K562 (cell line): ENCODE results near the gene MRPL27. TPM values are rescaled to one million over a fixed set of nuclear protein-coding genes. Genes with fewer than 3 reads are reported as not detected.

Experiments used
- CHCHD3 ChIP-seq: fragments of 250-450 bp; sonication (Bioruptor Pico); IDR thresholded peaks from 2 replicates; pipeline ENCODE4 v2.1.2; 2022; ENCODE audit warnings: mild to moderate bottlenecking
- JUNB ChIP-seq: fragments of 450-650 bp; formaldehyde crosslinking; conservative IDR thresholded peaks from 2 replicates; pipeline ENCODE4 v1.4.0; 2020; ENCODE audit warnings: mild to moderate bottlenecking
- KLF10 ChIP-seq: fragments of 250-450 bp; sonication (Bioruptor Pico); IDR thresholded peaks from 2 replicates; pipeline ENCODE4 v1.6.1; 2021; ENCODE audit warnings: matching md5 sums
- PHF20 ChIP-seq: fragments of 450-650 bp; IDR thresholded peaks from 2 replicates; pipeline ENCODE4 v1.6.1; 2018; ENCODE audit not compliant: partially characterized antibody
- SFPQ ChIP-seq: fragments of 200-400 bp; formaldehyde crosslinking; IDR thresholded peaks from 2 replicates; pipeline ENCODE4 v1.6.1; 2017; ENCODE audit warnings: mild to moderate bottlenecking, low read depth, low read length, moderate library complexity
- SIX5 ChIP-seq, 2 experiments: IDR thresholded peaks; 2 replicates each; pipeline ENCODE4 v1.6.1; 2011; ENCODE audit warnings: low read length in 2 of 2, borderline replicate concordance in 1 of 2, low read depth in 1 of 2, mild to moderate bottlenecking in 1 of 2, moderate library complexity in 1 of 2; ENCODE audit not compliant: insufficient read depth in 1 of 2
- ZNF263 ChIP-seq: sonication (generic); formaldehyde crosslinking; IDR thresholded peaks from 2 replicates; pipeline ENCODE4 v1.8.0; 2022; ENCODE audit warnings: mild to moderate bottlenecking, missing genetic modification reagents, borderline replicate concordance
- polyA plus RNA-seq, 8 experiments: library from polyadenylated mRNA; depleted of rRNA in 4 of 8; stranded (reverse) in 5 of 8; unstranded in 3 of 8; fragments of >200 nt; fragmentation: Nextera tagmentation in 2 of 8; fragmentation: Illumina TruSeq in 1 of 8; extraction: Ambion mirVana in 2 of 8; extraction: Trizol in 1 of 8; gene quantifications; 2 replicates each; pipeline versions ENCODE4 v1.2.1 to v1.2.3, GENCODE V29; 2011 to 2014; ENCODE audit warnings: inconsistent platforms in 1 of 8, missing spikeins in 1 of 8
- total RNA-seq, 7 experiments: library from RNA; depleted of rRNA in 6 of 7; stranded (reverse); fragments of >200 nt in 6 of 7; fragmentation: Illumina TruSeq in 2 of 7; extraction: Trizol in 2 of 7; gene quantifications; 2 replicates each; pipeline versions ENCODE4 v1.2.1 to v1.2.3, GENCODE V29; 2011 to 2021; ENCODE audit warnings: low replicate concordance in 1 of 7
- TF ChIP-seq, protein P1 (sequence below): fragments of 250-450 bp; sonication (Bioruptor Pico); IDR thresholded peaks from 2 replicates; pipeline ENCODE4 v1.4.0; 2020; ENCODE audit warnings: mild to moderate bottlenecking
- TF ChIP-seq, protein P2 (sequence below): fragments of 450-650 bp; IDR thresholded peaks from 2 replicates; pipeline ENCODE4 v1.6.1; 2016; ENCODE audit warnings: mild to moderate bottlenecking, moderate library complexity
- TF ChIP-seq, protein P3 (sequence below): fragments of 250-450 bp; sonication (Bioruptor Pico); IDR thresholded peaks from 2 replicates; pipeline ENCODE4 v1.8.0; 2021; ENCODE audit warnings: mild to moderate bottlenecking, moderate library complexity

The MRPL27 gene
- total and polyA plus RNA-seq, 9 of the 15 experiments (the other 6 are each of a cell fraction or from before 2014, with no cell fraction given) = 96.3 to 401 (median 142) TPM

- TF ChIP-seq, protein P1, sequence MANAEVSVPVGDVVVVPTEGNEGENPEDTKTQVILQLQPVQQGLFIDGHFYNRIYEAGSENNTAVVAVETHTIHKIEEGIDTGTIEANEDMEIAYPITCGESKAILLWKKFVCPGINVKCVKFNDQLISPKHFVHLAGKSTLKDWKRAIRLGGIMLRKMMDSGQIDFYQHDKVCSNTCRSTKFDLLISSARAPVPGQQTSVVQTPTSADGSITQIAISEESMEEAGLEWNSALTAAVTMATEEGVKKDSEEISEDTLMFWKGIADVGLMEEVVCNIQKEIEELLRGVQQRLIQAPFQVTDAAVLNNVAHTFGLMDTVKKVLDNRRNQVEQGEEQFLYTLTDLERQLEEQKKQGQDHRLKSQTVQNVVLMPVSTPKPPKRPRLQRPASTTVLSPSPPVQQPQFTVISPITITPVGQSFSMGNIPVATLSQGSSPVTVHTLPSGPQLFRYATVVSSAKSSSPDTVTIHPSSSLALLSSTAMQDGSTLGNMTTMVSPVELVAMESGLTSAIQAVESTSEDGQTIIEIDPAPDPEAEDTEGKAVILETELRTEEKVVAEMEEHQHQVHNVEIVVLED (CRISPR knock-in tag) = peak; percentile 42; the same call in 1 of the 2 replicates
- TF ChIP-seq PHF20 (no peak), SIX5 (IDR thresholded peaks at IDR 0.05; ENCODE audit: borderline replicate concordance in 1 of 2, insufficient read depth in 1 of 2, low read depth in 1 of 2, low read length in 2 of 2) (no peak), SFPQ (no peak), ZNF263 (no peak), KLF10 (CRISPR knock-in tag) (no peak), JUNB (no peak), CHCHD3 (CRISPR knock-in tag) (no peak)
- TF ChIP-seq, protein P2, sequence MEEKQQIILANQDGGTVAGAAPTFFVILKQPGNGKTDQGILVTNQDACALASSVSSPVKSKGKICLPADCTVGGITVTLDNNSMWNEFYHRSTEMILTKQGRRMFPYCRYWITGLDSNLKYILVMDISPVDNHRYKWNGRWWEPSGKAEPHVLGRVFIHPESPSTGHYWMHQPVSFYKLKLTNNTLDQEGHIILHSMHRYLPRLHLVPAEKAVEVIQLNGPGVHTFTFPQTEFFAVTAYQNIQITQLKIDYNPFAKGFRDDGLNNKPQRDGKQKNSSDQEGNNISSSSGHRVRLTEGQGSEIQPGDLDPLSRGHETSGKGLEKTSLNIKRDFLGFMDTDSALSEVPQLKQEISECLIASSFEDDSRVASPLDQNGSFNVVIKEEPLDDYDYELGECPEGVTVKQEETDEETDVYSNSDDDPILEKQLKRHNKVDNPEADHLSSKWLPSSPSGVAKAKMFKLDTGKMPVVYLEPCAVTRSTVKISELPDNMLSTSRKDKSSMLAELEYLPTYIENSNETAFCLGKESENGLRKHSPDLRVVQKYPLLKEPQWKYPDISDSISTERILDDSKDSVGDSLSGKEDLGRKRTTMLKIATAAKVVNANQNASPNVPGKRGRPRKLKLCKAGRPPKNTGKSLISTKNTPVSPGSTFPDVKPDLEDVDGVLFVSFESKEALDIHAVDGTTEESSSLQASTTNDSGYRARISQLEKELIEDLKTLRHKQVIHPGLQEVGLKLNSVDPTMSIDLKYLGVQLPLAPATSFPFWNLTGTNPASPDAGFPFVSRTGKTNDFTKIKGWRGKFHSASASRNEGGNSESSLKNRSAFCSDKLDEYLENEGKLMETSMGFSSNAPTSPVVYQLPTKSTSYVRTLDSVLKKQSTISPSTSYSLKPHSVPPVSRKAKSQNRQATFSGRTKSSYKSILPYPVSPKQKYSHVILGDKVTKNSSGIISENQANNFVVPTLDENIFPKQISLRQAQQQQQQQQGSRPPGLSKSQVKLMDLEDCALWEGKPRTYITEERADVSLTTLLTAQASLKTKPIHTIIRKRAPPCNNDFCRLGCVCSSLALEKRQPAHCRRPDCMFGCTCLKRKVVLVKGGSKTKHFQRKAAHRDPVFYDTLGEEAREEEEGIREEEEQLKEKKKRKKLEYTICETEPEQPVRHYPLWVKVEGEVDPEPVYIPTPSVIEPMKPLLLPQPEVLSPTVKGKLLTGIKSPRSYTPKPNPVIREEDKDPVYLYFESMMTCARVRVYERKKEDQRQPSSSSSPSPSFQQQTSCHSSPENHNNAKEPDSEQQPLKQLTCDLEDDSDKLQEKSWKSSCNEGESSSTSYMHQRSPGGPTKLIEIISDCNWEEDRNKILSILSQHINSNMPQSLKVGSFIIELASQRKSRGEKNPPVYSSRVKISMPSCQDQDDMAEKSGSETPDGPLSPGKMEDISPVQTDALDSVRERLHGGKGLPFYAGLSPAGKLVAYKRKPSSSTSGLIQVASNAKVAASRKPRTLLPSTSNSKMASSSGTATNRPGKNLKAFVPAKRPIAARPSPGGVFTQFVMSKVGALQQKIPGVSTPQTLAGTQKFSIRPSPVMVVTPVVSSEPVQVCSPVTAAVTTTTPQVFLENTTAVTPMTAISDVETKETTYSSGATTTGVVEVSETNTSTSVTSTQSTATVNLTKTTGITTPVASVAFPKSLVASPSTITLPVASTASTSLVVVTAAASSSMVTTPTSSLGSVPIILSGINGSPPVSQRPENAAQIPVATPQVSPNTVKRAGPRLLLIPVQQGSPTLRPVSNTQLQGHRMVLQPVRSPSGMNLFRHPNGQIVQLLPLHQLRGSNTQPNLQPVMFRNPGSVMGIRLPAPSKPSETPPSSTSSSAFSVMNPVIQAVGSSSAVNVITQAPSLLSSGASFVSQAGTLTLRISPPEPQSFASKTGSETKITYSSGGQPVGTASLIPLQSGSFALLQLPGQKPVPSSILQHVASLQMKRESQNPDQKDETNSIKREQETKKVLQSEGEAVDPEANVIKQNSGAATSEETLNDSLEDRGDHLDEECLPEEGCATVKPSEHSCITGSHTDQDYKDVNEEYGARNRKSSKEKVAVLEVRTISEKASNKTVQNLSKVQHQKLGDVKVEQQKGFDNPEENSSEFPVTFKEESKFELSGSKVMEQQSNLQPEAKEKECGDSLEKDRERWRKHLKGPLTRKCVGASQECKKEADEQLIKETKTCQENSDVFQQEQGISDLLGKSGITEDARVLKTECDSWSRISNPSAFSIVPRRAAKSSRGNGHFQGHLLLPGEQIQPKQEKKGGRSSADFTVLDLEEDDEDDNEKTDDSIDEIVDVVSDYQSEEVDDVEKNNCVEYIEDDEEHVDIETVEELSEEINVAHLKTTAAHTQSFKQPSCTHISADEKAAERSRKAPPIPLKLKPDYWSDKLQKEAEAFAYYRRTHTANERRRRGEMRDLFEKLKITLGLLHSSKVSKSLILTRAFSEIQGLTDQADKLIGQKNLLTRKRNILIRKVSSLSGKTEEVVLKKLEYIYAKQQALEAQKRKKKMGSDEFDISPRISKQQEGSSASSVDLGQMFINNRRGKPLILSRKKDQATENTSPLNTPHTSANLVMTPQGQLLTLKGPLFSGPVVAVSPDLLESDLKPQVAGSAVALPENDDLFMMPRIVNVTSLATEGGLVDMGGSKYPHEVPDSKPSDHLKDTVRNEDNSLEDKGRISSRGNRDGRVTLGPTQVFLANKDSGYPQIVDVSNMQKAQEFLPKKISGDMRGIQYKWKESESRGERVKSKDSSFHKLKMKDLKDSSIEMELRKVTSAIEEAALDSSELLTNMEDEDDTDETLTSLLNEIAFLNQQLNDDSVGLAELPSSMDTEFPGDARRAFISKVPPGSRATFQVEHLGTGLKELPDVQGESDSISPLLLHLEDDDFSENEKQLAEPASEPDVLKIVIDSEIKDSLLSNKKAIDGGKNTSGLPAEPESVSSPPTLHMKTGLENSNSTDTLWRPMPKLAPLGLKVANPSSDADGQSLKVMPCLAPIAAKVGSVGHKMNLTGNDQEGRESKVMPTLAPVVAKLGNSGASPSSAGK = no peak
- TF ChIP-seq, protein P3, sequence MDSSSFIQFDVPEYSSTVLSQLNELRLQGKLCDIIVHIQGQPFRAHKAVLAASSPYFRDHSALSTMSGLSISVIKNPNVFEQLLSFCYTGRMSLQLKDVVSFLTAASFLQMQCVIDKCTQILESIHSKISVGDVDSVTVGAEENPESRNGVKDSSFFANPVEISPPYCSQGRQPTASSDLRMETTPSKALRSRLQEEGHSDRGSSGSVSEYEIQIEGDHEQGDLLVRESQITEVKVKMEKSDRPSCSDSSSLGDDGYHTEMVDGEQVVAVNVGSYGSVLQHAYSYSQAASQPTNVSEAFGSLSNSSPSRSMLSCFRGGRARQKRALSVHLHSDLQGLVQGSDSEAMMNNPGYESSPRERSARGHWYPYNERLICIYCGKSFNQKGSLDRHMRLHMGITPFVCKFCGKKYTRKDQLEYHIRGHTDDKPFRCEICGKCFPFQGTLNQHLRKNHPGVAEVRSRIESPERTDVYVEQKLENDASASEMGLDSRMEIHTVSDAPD (CRISPR knock-in tag) = no peak
Measured at GRCh38 chr17:50319306-50320004, 53.5 kb downstream of the MRPL27 start (continued).
